Subcutaneous abdominal adipose tissue (tissue), 5 donors: ENCODE data around the gene JAK2.
"Not testable (repeated sequence)": the region's sequence is repeated elsewhere in the genome, so short reads cannot be mapped to it uniquely, and the experiment has no call there.

ENCODE experiments used
- H3K27ac ChIP-seq: one replicate; pipeline ENCODE4 v1.7.0; 2013; ENCODE audit warnings: low read depth, mild to moderate bottlenecking, inconsistent platforms, low read length, moderate library complexity
- H3K27me3 ChIP-seq, 5 donors: one replicate each; pipeline ENCODE4 v1.7.0; 2013; ENCODE audit warnings: low read length in 5 of 5, inconsistent platforms in 1 of 5; ENCODE audit not compliant: control insufficient read depth in 5 of 5, insufficient read depth in 4 of 5
- H3K36me3 ChIP-seq, 5 donors: one replicate each; pipeline ENCODE4 v1.7.0; 2013; ENCODE audit warnings: low read length in 5 of 5; ENCODE audit not compliant: control insufficient read depth in 5 of 5, insufficient read depth in 5 of 5
- H3K4me1 ChIP-seq, 5 donors: one replicate each; pipeline ENCODE4 v1.7.0; 2013; ENCODE audit warnings: low read length in 5 of 5, mild to moderate bottlenecking in 3 of 5, moderate library complexity in 1 of 5; ENCODE audit not compliant: control insufficient read depth in 5 of 5, insufficient read depth in 5 of 5
- H3K4me3 ChIP-seq, 5 donors: one replicate each; pipeline ENCODE4 v1.7.0; 2013; ENCODE audit warnings: low read length in 5 of 5, low read depth in 1 of 5
- H3K9ac ChIP-seq, 5 donors: one replicate each; pipeline ENCODE4 v1.7.0; 2013; ENCODE audit warnings: low read length in 5 of 5, mild to moderate bottlenecking in 4 of 5, moderate library complexity in 3 of 5
- H3K9me3 ChIP-seq, 5 donors: one replicate each; pipeline ENCODE4 v1.7.0; 2013; ENCODE audit warnings: low read length in 5 of 5; ENCODE audit not compliant: control insufficient read depth in 5 of 5
- donor health status: healthy.
- donor health status: healthy.
- donor health status: healthy.
- donor health status: healthy.
- donor health status: healthy.

The JAK2 gene

GRCh38 chr9:5031941-5032340 lies 46.9 kb downstream of the JAK2 start:
- H3K4me3 ChIP-seq, H3K4me1 ChIP-seq, H3K9me3 ChIP-seq, H3K27me3 ChIP-seq, H3K27ac ChIP-seq, H3K9ac ChIP-seq: not testable (repeated sequence)
- H3K36me3 ChIP-seq: peaks cover 6 to 22% (median 15%) of the 10 kb centered on the region in 5 donors

- Histone ChIP-seq H3K4me1 (no peaks in the 10 kb centered on the region), H3K36me3 (peaks cover 9 to 17% (median 14%) of the 10 kb centered on the region in 5 donors), H3K4me3 (no peak overlapping the region), H3K27me3 (no peaks in the 10 kb centered on the region), H3K27ac (no peak overlapping the region), H3K9ac (no peak overlapping the region), H3K9me3 (peaks cover 0 to 11% (median 6%) of the 10 kb centered on the region in 5 donors)
Measured at GRCh38 chr9:5040730-5041389, 55.8 kb downstream of the JAK2 start.

- no peak overlapping the region for H3K27ac ChIP-seq
- H3K4me1 ChIP-seq: no peaks in the 10 kb centered on the region
- peaks cover 0 to 11% (median 7%) of the 10 kb centered on the region in 5 donors for H3K9me3 ChIP-seq
- H3K4me3 ChIP-seq: no peak overlapping the region
- peaks cover 9 to 18% (median 16%) of the 10 kb centered on the region in 5 donors for H3K36me3 ChIP-seq
- H3K9ac ChIP-seq: no peak overlapping the region
- no peaks in the 10 kb centered on the region for H3K27me3 ChIP-seq
Measured at GRCh38 chr9:5041390-5042115, 56.5 kb downstream of the JAK2 start.

GRCh38 chr9:5042661-5043178 lies 57.6 kb downstream of the JAK2 start:
- Histone ChIP-seq H3K4me3 (no peak overlapping the region), H3K36me3 (peaks cover 9 to 18% (median 16%) of the 10 kb centered on the region in 5 donors), H3K9ac (no peak overlapping the region), H3K27ac (no peak overlapping the region), H3K27me3 (no peaks in the 10 kb centered on the region), H3K4me1 (no peaks in the 10 kb centered on the region), H3K9me3 (peaks cover 0 to 11% (median 7%) of the 10 kb centered on the region in 5 donors)

GRCh38 chr9:5043381-5043780 lies 58.3 kb downstream of the JAK2 start:
- Histone ChIP-seq H3K36me3 (peaks cover 9 to 18% (median 16%) of the 10 kb centered on the region in 5 donors), H3K9ac (no peak overlapping the region), H3K4me1 (no peaks in the 10 kb centered on the region), H3K27ac (no peak overlapping the region), H3K9me3 (peaks cover 0 to 11% (median 7%) of the 10 kb centered on the region in 5 donors), H3K4me3 (no peak overlapping the region), H3K27me3 (no peaks in the 10 kb centered on the region)

- Histone ChIP-seq H3K4me3 (no peak overlapping the region), H3K27me3 (no peaks in the 10 kb centered on the region), H3K9me3 (peaks cover 0 to 11% (median 7%) of the 10 kb centered on the region in 5 donors), H3K36me3 (peaks cover 9 to 21% (median 16%) of the 10 kb centered on the region in 5 donors), H3K4me1 (no peaks in the 10 kb centered on the region), H3K9ac (no peak overlapping the region), H3K27ac (no peak overlapping the region)
Measured at GRCh38 chr9:5044160-5044559, 59.1 kb downstream of the JAK2 start.

GRCh38 chr9:5052838-5053237 lies 67.8 kb downstream of the JAK2 start:
- peaks cover 3 to 36% (median 16%) of the 10 kb centered on the region in 5 donors for H3K36me3 ChIP-seq

GRCh38 chr9:5062631-5063030 lies 77.6 kb downstream of the JAK2 start:
- Histone ChIP-seq H3K9me3 (no peaks in the 10 kb centered on the region), H3K4me1 (no peaks in the 10 kb centered on the region), H3K27me3 (no peaks in the 10 kb centered on the region), H3K36me3 (peaks cover 0 to 29% (median 12%) of the 10 kb centered on the region in 5 donors), H3K4me3 (no peak overlapping the region), H3K27ac (no peak overlapping the region), H3K9ac (no peak overlapping the region)

More at GRCh38 chr9:5052838-5053237, 67.8 kb downstream of the JAK2 start:
- Histone ChIP-seq H3K4me3 (no peak overlapping the region), H3K27me3 (no peaks in the 10 kb centered on the region), H3K9ac (no peak overlapping the region), H3K9me3 (no peaks in the 10 kb centered on the region), H3K4me1 (no peaks in the 10 kb centered on the region), H3K27ac (no peak overlapping the region)

- H3K27me3 ChIP-seq: no peaks in the 10 kb centered on the region
- peaks cover 44 to 68% (median 59%) of the 10 kb centered on the region in 5 donors for H3K36me3 ChIP-seq
- no peaks in the 10 kb centered on the region for H3K4me1 ChIP-seq
- no peak overlapping the region for H3K4me3 ChIP-seq
- no peaks in the 10 kb centered on the region for H3K9me3 ChIP-seq
- no peak overlapping the region for H3K27ac ChIP-seq
- no peak overlapping the region for H3K9ac ChIP-seq
Measured at GRCh38 chr9:5072871-5073270, 87.8 kb downstream of the JAK2 start.

- no peak overlapping the region for H3K9ac ChIP-seq
- no peaks in the 10 kb centered on the region for H3K27me3 ChIP-seq
- H3K9me3 ChIP-seq: no peaks in the 10 kb centered on the region
- no peaks in the 10 kb centered on the region for H3K4me1 ChIP-seq
- H3K27ac ChIP-seq: no peak overlapping the region
- H3K4me3 ChIP-seq: no peak overlapping the region
- peaks cover 45 to 64% (median 61%) of the 10 kb centered on the region in 5 donors for H3K36me3 ChIP-seq
Measured at GRCh38 chr9:5073701-5074100, 88.6 kb downstream of the JAK2 start.
